Stimulated activated effector memory CD8-positive, alpha-beta T cell treated with anti-CD3 and anti-CD28 coated beads, Interleukin-12 subunit alpha, Interleukin-12 subunit beta, amount 100 ng/mL, for 72 hours (primary cell): ENCODE results near the gene MANEA.
"Not testable (repeated sequence)": the region's sequence is repeated elsewhere in the genome, so short reads cannot be mapped to it uniquely, and the experiment has no call there.

Experiments
- ATAC-seq: fragments of 150-1000 bp; cut with Tn5 transposase; 2 replicates; pipeline ENCODE4 v1.10.0; 2021
- DNase-seq, 2 donors: peaks; one replicate each; pipeline ENCODE4 v3.0.0; 2021 to 2022; ENCODE audit warnings: low spot score in 2 of 2
- H3K27ac Mint-ChIP-seq: one replicate; pipeline ENCODE4 v1.8.0; 2022; ENCODE audit warnings: mild to moderate bottlenecking, mixed read lengths
- H3K36me3 Mint-ChIP-seq: one replicate; pipeline ENCODE4 v1.8.0; 2022; ENCODE audit warnings: mild to moderate bottlenecking, mixed read lengths
- H3K4me1 Mint-ChIP-seq: one replicate; pipeline ENCODE4 v1.8.0; 2022; ENCODE audit warnings: mixed read lengths
- H3K4me3 Mint-ChIP-seq: one replicate; pipeline ENCODE4 v1.8.0; 2022; ENCODE audit warnings: mild to moderate bottlenecking, mixed read lengths
- H3K9me3 Mint-ChIP-seq: one replicate; pipeline ENCODE4 v1.8.0; 2022; ENCODE audit warnings: mixed read lengths

The MANEA gene

GRCh38 chr6:95574811-95575210 is 2.5 kb upstream of the MANEA start:
- no peaks in the 10 kb centered on the region for H3K9me3 Mint-ChIP-seq
- peak overlapping the region; percentile 94 for H3K4me3 Mint-ChIP-seq
- no peak for ATAC-seq
- peaks cover 30% of the 10 kb centered on the region for H3K4me1 Mint-ChIP-seq
- H3K36me3 Mint-ChIP-seq = no peaks in the 10 kb centered on the region
- H3K27ac Mint-ChIP-seq = no peak overlapping the region
- no peak for DNase-seq

DNA sequence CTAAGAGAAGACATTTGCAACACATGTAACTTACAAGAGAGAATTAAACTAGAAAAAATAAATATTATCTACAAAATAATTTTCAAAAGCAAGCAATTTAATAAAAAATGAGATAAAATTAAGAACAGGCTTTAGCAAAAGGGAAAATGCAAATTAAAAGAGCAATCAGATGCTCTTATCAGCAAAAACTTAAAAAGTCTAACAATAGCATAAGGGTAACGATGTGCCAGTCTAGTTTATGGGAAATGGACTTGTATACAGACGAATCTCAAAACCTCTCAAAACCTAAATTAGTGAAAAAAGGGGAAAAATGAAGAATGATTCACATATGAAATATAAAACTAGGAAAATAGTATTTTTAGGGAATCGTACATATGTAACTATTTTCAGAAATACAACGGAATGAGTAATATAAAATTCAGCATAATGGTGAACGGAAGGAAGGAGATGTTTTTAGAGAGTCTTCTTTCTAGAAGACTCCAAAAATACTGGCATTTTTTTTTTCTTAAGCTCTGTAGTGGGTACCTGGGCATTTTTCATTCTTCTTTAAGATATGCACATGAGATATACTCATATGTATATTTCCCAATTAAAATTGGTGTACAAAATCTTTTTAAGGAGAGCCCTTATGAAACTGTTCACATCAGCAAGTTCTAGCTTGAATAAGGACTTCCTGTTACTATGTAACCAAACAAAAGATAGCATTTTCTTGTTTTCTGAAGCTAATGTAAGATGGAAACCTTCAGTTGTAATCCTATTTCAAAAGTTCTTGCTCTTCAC is 927 bp upstream of the MANEA start:
- ATAC-seq (no peak), DNase-seq (no peak)
- H3K36me3 Mint-ChIP-seq = no peaks in the 10 kb centered on the region
- peaks cover 28% of the 10 kb centered on the region for H3K4me1 Mint-ChIP-seq
- peak overlapping the region; percentile 98 for H3K27ac Mint-ChIP-seq
- H3K4me3 Mint-ChIP-seq = peak overlapping the region; percentile 94
- no peaks in the 10 kb centered on the region for H3K9me3 Mint-ChIP-seq

- DNase-seq (no peak), ATAC-seq (no peak)
- Mint-ChIP-seq H3K27ac (peak overlapping the region; percentile 98), H3K4me1 (peaks cover 26% of the 10 kb centered on the region), H3K4me3 (peak overlapping the region; percentile 94), H3K36me3 (no peaks in the 10 kb centered on the region), H3K9me3 (no peaks in the 10 kb centered on the region)
These were observed 384 bp upstream of the MANEA start for GRCh38 chr6:95576998-95577303.

GRCh38 chr6:95578106-95578410 is 723 bp downstream of the MANEA start:
- DNase-seq (no peak), ATAC-seq (peak; percentile 45)
- H3K27ac Mint-ChIP-seq = peak overlapping the region; percentile 98
- H3K4me1 Mint-ChIP-seq = peaks cover 16% of the 10 kb centered on the region
- no peaks in the 10 kb centered on the region for H3K9me3 Mint-ChIP-seq
- H3K4me3 Mint-ChIP-seq = peak overlapping the region; percentile 94
- H3K36me3 Mint-ChIP-seq = no peaks in the 10 kb centered on the region

- H3K36me3 Mint-ChIP-seq = no peaks in the 10 kb centered on the region
- no peak overlapping the region for H3K27ac Mint-ChIP-seq
- no peak overlapping the region for H3K4me3 Mint-ChIP-seq
- ATAC-seq (no peak), DNase-seq (no peak)
- peaks cover 9% of the 10 kb centered on the region for H3K4me1 Mint-ChIP-seq
- peaks cover 7% of the 10 kb centered on the region for H3K9me3 Mint-ChIP-seq
These were observed 3.7 kb downstream of the MANEA start for GRCh38 chr6:95581073-95581472.

DNA sequence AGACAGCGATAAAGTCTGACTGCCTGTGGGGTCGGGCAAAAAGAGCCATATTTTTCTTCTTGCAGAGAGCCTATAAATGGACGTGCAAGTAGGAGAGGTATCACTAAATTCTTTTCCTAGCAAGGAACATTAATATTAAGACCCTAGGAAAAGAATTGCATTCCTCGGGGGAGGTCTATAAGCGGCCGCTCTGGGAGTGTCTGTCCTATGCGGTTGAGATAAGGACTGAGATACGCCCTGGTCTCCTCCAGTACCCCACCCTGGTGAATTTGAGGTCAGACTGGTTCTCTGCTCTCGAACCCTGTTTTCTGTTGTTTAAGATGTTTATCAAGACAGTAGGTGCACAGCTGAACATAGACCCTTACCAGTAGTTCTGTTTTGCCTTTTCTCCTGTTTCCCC is 6.9 kb downstream of the MANEA start:
- not testable (repeated sequence) for ATAC-seq, H3K9me3 Mint-ChIP-seq, DNase-seq, H3K4me3 Mint-ChIP-seq, H3K27ac Mint-ChIP-seq, H3K4me1 Mint-ChIP-seq
- peaks cover 14% of the 10 kb centered on the region for H3K36me3 Mint-ChIP-seq

GRCh38 chr6:95587989-95588388 is 10.7 kb downstream of the MANEA start:
- peaks cover 7% of the 10 kb centered on the region for H3K9me3 Mint-ChIP-seq

DNA sequence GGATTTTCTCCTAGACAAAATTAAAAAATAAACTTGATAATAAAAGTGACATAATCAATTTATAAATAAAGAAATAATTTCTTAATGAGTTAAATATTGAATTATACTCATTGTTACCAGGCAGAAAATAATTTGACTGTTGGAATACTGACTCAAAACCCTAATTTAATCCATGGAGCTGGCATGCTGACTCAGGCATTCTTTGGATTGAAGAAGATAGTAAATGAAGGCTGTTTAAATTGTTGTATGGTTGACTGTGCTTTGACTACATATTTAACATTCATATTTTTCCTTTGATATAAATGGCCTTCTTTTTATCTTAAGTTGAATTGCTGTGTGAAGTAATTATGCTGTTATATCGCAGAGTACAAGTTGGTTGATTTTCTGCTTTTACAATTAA is 11.7 kb downstream of the MANEA start:
- ATAC-seq (no peak), DNase-seq (no peak)
- H3K27ac Mint-ChIP-seq = no peak overlapping the region
- peaks cover 14% of the 10 kb centered on the region for H3K36me3 Mint-ChIP-seq
- H3K4me3 Mint-ChIP-seq = no peak overlapping the region
- peaks cover 4% of the 10 kb centered on the region for H3K9me3 Mint-ChIP-seq
- peaks cover 28% of the 10 kb centered on the region for H3K4me1 Mint-ChIP-seq

More at GRCh38 chr6:95587989-95588388, 10.7 kb downstream of the MANEA start:
- Mint-ChIP-seq H3K36me3 (peaks cover 14% of the 10 kb centered on the region), H3K27ac (peak overlapping the region; percentile 30), H3K4me3 (no peak overlapping the region), H3K4me1 (peaks cover 22% of the 10 kb centered on the region)
- DNase-seq (no peak), ATAC-seq (no peak)

- no peaks in the 10 kb centered on the region for H3K9me3 Mint-ChIP-seq
- DNase-seq (no peak), ATAC-seq (no peak)
- H3K4me1 Mint-ChIP-seq = peaks cover 30% of the 10 kb centered on the region
- H3K36me3 Mint-ChIP-seq = peaks cover 14% of the 10 kb centered on the region
- no peak overlapping the region for H3K4me3 Mint-ChIP-seq
- H3K27ac Mint-ChIP-seq = no peak overlapping the region
These were observed 12.7 kb downstream of the MANEA start for GRCh38 chr6:95589826-95590570.

- ATAC-seq = no peak
- no peak overlapping the region for H3K27ac Mint-ChIP-seq
- no peaks in the 10 kb centered on the region for H3K9me3 Mint-ChIP-seq
- H3K36me3 Mint-ChIP-seq = peaks cover 3% of the 10 kb centered on the region
- H3K4me1 Mint-ChIP-seq = peaks cover 22% of the 10 kb centered on the region
- H3K4me3 Mint-ChIP-seq = no peak overlapping the region
- DNase-seq = no peak
These were observed 15.7 kb downstream of the MANEA start for GRCh38 chr6:95593025-95593424.

DNA sequence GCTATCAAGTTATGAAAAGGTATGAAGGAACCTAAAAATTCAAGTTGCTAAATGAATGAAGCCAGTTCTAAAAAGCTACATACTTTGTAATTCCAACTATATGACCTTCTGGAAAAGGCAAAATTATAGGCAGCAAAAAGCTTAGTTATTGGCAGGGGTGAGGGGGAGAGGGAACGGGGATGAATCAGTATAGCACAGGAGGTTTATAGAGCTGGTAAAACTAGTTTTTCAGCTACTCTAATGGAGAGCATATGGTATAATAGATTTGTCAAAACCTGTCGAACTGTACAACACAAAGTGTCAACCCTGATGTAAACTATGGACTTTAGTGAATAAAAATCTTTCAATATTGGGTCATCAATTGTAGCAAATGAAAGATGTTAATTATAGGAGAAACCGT is 18.7 kb downstream of the MANEA start:
- H3K36me3 Mint-ChIP-seq = no peaks in the 10 kb centered on the region
- DNase-seq (no peak), ATAC-seq (no peak)
- no peaks in the 10 kb centered on the region for H3K9me3 Mint-ChIP-seq
- H3K4me1 Mint-ChIP-seq = peaks cover 20% of the 10 kb centered on the region
- no peak overlapping the region for H3K27ac Mint-ChIP-seq
- H3K4me3 Mint-ChIP-seq = no peak overlapping the region

DNA sequence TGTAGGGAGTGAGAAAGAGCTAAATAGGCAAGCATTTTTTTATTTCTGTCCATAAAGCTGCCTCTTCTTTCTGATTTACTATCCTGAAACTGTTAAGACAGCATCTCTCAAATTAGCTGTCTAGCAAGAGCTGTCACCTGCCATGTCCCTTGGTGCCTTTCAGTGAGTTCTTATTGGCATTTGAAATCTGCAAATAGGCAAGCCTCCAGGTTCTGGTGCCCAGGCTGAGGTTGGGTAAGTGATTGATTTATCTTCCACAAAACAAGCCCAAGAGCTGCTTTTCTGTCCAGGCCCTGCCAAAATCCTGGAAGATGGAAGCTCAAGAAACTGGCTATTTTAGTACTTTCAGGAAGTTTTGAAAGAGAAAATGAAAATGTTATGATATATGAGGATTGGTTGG is 22.4 kb downstream of the MANEA start:
- H3K27ac Mint-ChIP-seq = no peak overlapping the region
- H3K9me3 Mint-ChIP-seq = no peaks in the 10 kb centered on the region
- no peak overlapping the region for H3K4me3 Mint-ChIP-seq
- H3K4me1 Mint-ChIP-seq = no peaks in the 10 kb centered on the region
- DNase-seq (no peak), ATAC-seq (no peak)
- peaks cover 6% of the 10 kb centered on the region for H3K36me3 Mint-ChIP-seq

- Mint-ChIP-seq H3K27ac (no peak overlapping the region), H3K36me3 (peaks cover 11% of the 10 kb centered on the region), H3K4me1 (no peaks in the 10 kb centered on the region), H3K4me3 (no peak overlapping the region), H3K9me3 (no peaks in the 10 kb centered on the region)
- DNase-seq = no peak
- no peak for ATAC-seq
These were observed 23.8 kb downstream of the MANEA start for GRCh38 chr6:95601133-95601532.

GRCh38 chr6:95614094-95614493 is 36.8 kb downstream of the MANEA start:
- no peaks in the 10 kb centered on the region for H3K4me1 Mint-ChIP-seq
- ATAC-seq (no peak), DNase-seq (no peak)
- H3K36me3 Mint-ChIP-seq = no peaks in the 10 kb centered on the region
- no peak overlapping the region for H3K27ac Mint-ChIP-seq
- H3K9me3 Mint-ChIP-seq = no peaks in the 10 kb centered on the region
- H3K4me3 Mint-ChIP-seq = no peak overlapping the region

GRCh38 chr6:95629551-95629950 is 52.2 kb downstream of the MANEA start:
- Mint-ChIP-seq H3K36me3 (no peaks in the 10 kb centered on the region), H3K4me3 (no peak overlapping the region), H3K27ac (no peak overlapping the region), H3K9me3 (peaks cover 3% of the 10 kb centered on the region), H3K4me1 (no peaks in the 10 kb centered on the region)
- DNase-seq (no peak), ATAC-seq (no peak)
